HepG2 (cell line): ENCODE results near the gene ACSM2B. TPM values are rescaled to one million over a fixed set of nuclear protein-coding genes. Genes with fewer than 3 reads are reported as not detected.

Experiments used
- ATAC-seq: fragments of 200-7000 bp; cut with Tn5 transposase; 3 replicates; pipeline ENCODE4 v1.9.1; 2020; ENCODE audit warnings: mild to moderate bottlenecking, moderate library complexity
- BruUV-seq: library from RNA; stranded (reverse); fragments of 400-500 nt; replicated peaks from 2 replicates; lab custom pipeline; 2021; lab: Mats Ljungman, UMichigan
- CTCF ChIA-PET: fragments of 300-600 bp; formaldehyde crosslinking; extraction: SDS; loops from one replicate; lab custom pipeline; 2021; ENCODE audit warnings: low total read pairs, inconsistent platforms, low intra/inter-chr PET ratio; lab: Yijun Ruan, JAX
- POLR2A ChIA-PET: fragments of 350-600 bp; sonication (Branson Sonifier 250); formaldehyde crosslinking; loops from one replicate; lab custom pipeline; 2020; ENCODE audit warnings: antibody characterized with exemption, inconsistent platforms; lab: Yijun Ruan, JAX
- DNase-seq: peaks from one replicate; pipeline ENCODE4 v3.0.0-alpha.2; 2015; ENCODE audit warnings: low spot score
- FAIRE-seq: peaks from 3 replicates; lab custom pipeline; 2011; peaks lifted over from hg19 to GRCh38; lab: Jason Lieb, UNC
- H2AFZ ChIP-seq: one replicate; pipeline ENCODE4 v1.6.1; 2011; ENCODE audit warnings: low read length, inconsistent platforms
- H3K27ac ChIP-seq: fragments of 300-600 bp; 3 replicates; pipeline ENCODE4 v1.8.0; 2011; ENCODE audit warnings: mixed run types, mild to moderate bottlenecking, mixed read lengths, low read length, inconsistent platforms; ENCODE audit not compliant: insufficient read depth; ENCODE audit errors: extremely low read length
- H3K27me3 ChIP-seq, 2 experiments: fragments of 200-600 bp in 1 of 2; 2 replicates in 1 of 2; 3 replicates in 1 of 2; pipeline versions ENCODE4 v1.6.0 to v1.8.0; 2011; ENCODE audit warnings: low read length in 2 of 2, mild to moderate bottlenecking in 2 of 2, moderate library complexity in 2 of 2, inconsistent platforms in 1 of 2; ENCODE audit not compliant: insufficient read depth in 2 of 2, control insufficient read depth in 1 of 2
- H3K36me3 ChIP-seq, 2 experiments: fragments of 200-600 bp in 1 of 2; replicated peaks in 1 of 2; 2 replicates in 1 of 2; 3 replicates in 1 of 2; pipeline versions ENCODE4 v1.5.1 to v1.8.0; 2011; ENCODE audit warnings: low read length in 2 of 2, inconsistent platforms in 1 of 2; ENCODE audit not compliant: insufficient read depth in 2 of 2, control insufficient read depth in 1 of 2
- H3K4me1 ChIP-seq: 2 replicates; pipeline ENCODE4 v1.5.1; 2012; ENCODE audit warnings: low read length, inconsistent platforms; ENCODE audit not compliant: insufficient read depth
- H3K4me2 ChIP-seq: 2 replicates; pipeline ENCODE4 v1.6.0; 2011; ENCODE audit warnings: low read depth, low read length, inconsistent platforms
- H3K4me3 ChIP-seq, 3 experiments: fragments of 200-600 bp in 1 of 3; sonication (generic), shearing (Covaris generic) in 1 of 3; replicated peaks in 1 of 3; 2 replicates each; pipeline ENCODE4 v1.5.1; 2011 to 2016; ENCODE audit warnings: low read length in 3 of 3, inconsistent platforms in 2 of 3, low read depth in 2 of 3, mild to moderate bottlenecking in 2 of 3, control low read depth in 1 of 3, mixed read lengths in 1 of 3; ENCODE audit not compliant: insufficient read depth in 1 of 3
- H3K79me2 ChIP-seq: one replicate; pipeline ENCODE4 v1.6.1; 2011; ENCODE audit warnings: low read length, inconsistent platforms; ENCODE audit not compliant: insufficient read depth
- H3K9ac ChIP-seq: 2 replicates; pipeline ENCODE4 v1.6.0; 2011; ENCODE audit warnings: mild to moderate bottlenecking, low read depth, low read length, inconsistent platforms; ENCODE audit not compliant: insufficient read depth
- H3K9me3 ChIP-seq: 2 replicates; pipeline ENCODE4 v1.5.1; 2012; ENCODE audit warnings: mild to moderate bottlenecking, low read length
- H4K20me1 ChIP-seq: 2 replicates; pipeline ENCODE4 v1.6.0; 2011; ENCODE audit warnings: inconsistent platforms, mild to moderate bottlenecking, low read length, moderate library complexity; ENCODE audit not compliant: insufficient read depth
- AGO1 ChIP-seq: fragments of 200-400 bp; formaldehyde crosslinking; IDR thresholded peaks from 2 replicates; pipeline ENCODE4 v1.6.1; 2017; ENCODE audit warnings: mild to moderate bottlenecking, low read depth, low read length, moderate library complexity; ENCODE audit not compliant: poor library complexity, severe bottlenecking
- DR1 ChIP-seq: sonication (generic); formaldehyde crosslinking; IDR thresholded peaks from 2 replicates; pipeline ENCODE4 v1.8.0; 2021; ENCODE audit warnings: mild to moderate bottlenecking, missing genetic modification reagents, inconsistent platforms
- HIVEP1 ChIP-seq: sonication (generic); formaldehyde crosslinking; IDR thresholded peaks from 2 replicates; pipeline ENCODE4 v1.4.0; 2020; ENCODE audit warnings: mild to moderate bottlenecking, missing genetic modification reagents
- MLXIP ChIP-seq: sonication (generic); formaldehyde crosslinking; IDR thresholded peaks from 2 replicates; pipeline ENCODE4 v1.9.0; 2021; ENCODE audit warnings: missing genetic modification reagents, borderline replicate concordance
- MXD1 ChIP-seq: sonication (generic); formaldehyde crosslinking; IDR thresholded peaks from 2 replicates; pipeline ENCODE4 v1.4.0; 2020; ENCODE audit warnings: mild to moderate bottlenecking, missing genetic modification reagents
- NCOA5 ChIP-seq: sonication (generic); formaldehyde crosslinking; IDR thresholded peaks from 2 replicates; pipeline ENCODE4 v1.4.0; 2020; ENCODE audit warnings: missing genetic modification reagents
- NFE2L1 ChIP-seq: sonication (generic); formaldehyde crosslinking; IDR thresholded peaks from 2 replicates; pipeline ENCODE4 v1.4.0; 2020; ENCODE audit warnings: missing genetic modification reagents, mild to moderate bottlenecking, borderline replicate concordance
- SPEN ChIP-seq: sonication (generic); formaldehyde crosslinking; IDR thresholded peaks from 2 replicates; pipeline ENCODE4 v1.5.1; 2020; ENCODE audit warnings: low read depth, mild to moderate bottlenecking, missing genetic modification reagents
- TBX2 ChIP-seq: sonication (generic); formaldehyde crosslinking; IDR thresholded peaks from 2 replicates; pipeline ENCODE4 v1.5.0; 2020; ENCODE audit warnings: missing genetic modification reagents, mild to moderate bottlenecking, borderline replicate concordance
- XBP1 ChIP-seq: sonication (generic); formaldehyde crosslinking; IDR thresholded peaks from 2 replicates; pipeline ENCODE4 v1.5.0; 2020; ENCODE audit warnings: missing genetic modification reagents
- ZBTB2 ChIP-seq: sonication (generic); formaldehyde crosslinking; IDR thresholded peaks from 2 replicates; pipeline ENCODE4 v1.8.0; 2022; ENCODE audit warnings: low read depth, missing genetic modification reagents
- ZFP41 ChIP-seq: sonication (generic); formaldehyde crosslinking; IDR thresholded peaks from 2 replicates; pipeline ENCODE4 v1.4.0; 2020; ENCODE audit warnings: mild to moderate bottlenecking, missing genetic modification reagents, borderline replicate concordance
- ZFP90 ChIP-seq: sonication (generic); formaldehyde crosslinking; IDR thresholded peaks from 2 replicates; pipeline ENCODE4 v1.8.0; 2022; ENCODE audit warnings: missing genetic modification reagents, mild to moderate bottlenecking, inconsistent platforms, borderline replicate concordance
- ZFYVE20 ChIP-seq: sonication (generic); formaldehyde crosslinking; IDR thresholded peaks from 2 replicates; pipeline ENCODE4 v1.8.0; 2023; ENCODE audit warnings: low read depth, mild to moderate bottlenecking, moderate library complexity, missing genetic modification reagents, borderline replicate concordance
- ZNF225 ChIP-seq: sonication (generic); formaldehyde crosslinking; IDR thresholded peaks from 2 replicates; pipeline ENCODE4 v1.4.0; 2020; ENCODE audit warnings: mild to moderate bottlenecking, missing genetic modification reagents
- WGBS: methylation state at CpG from one replicate; pipeline ENCODE4 v1.1.6; 2017; ENCODE audit warnings: low lambda C conversion rate; 5-methylcytosine and 5-hydroxymethylcytosine counted together
- in situ Hi-C: cut with HindIII; loops from 2 replicates; pipeline ENCODE4 v1.10.0; 2017; ENCODE audit warnings: low pct_unique_long_range_greater_than_20kb; ENCODE audit not compliant: extremely low pct_ligation_motif_present
- intact Hi-C: fragments of 100-400 bp; cut with micrococcal nuclease; formaldehyde crosslinking; loops from one replicate; pipeline ENCODE4 v1.10.0; 2022; ENCODE audit not compliant: unreplicated experiment
- polyA plus RNA-seq, 8 experiments: library from polyadenylated mRNA; depleted of rRNA in 3 of 8; stranded (reverse) in 7 of 8; unstranded in 1 of 8; fragments of >200 nt; fragmentation: Illumina TruSeq in 4 of 8; extraction: Trizol in 4 of 8; gene quantifications; 2 replicates each; pipeline versions ENCODE4 v1.2.1 to v1.2.3, GENCODE V29; 2011 to 2016; ENCODE audit warnings: low read depth in 4 of 8, missing spikeins in 1 of 8, mixed read lengths in 1 of 8; ENCODE audit not compliant: insufficient read depth in 1 of 8
- total RNA-seq, 5 experiments: library from RNA; depleted of rRNA; stranded (reverse); fragments of >200 nt; fragmentation: Illumina TruSeq; extraction: Trizol; gene quantifications; 2 replicates each; pipeline ENCODE4 v1.2.3, GENCODE V29; 2016; ENCODE audit warnings: low read depth in 1 of 5

The ACSM2B gene
- total and polyA plus RNA-seq, 2 of the 13 experiments (the other 11 are each of a cell fraction or from before 2014, with no cell fraction given) = 22.9 to 34.0 TPM

GRCh38 chr16:20614186-20615141, 38.3 kb upstream of the ACSM2B start (continued):
- TF ChIP-seq ZBTB2 (CRISPR knock-in tag) (no peak), HIVEP1 (CRISPR knock-in tag) (0 out of 2 replicates have a peak, but pooled peaks have one; percentile 34), NFE2L1 (0 out of 2 replicates have a peak, but pooled peaks have one; percentile 39), ZNF225 (peak; percentile 38; the same call in 1 of the 2 replicates), MXD1 (CRISPR knock-in tag) (no peak)

- BruUV-seq = no TSS peak
- DNase-seq (no peak), FAIRE-seq (no peak)
- TF ChIP-seq AGO1 = peak; percentile 48
- no peak for TF ChIP-seq XBP1 (CRISPR knock-in tag)
- TF ChIP-seq ZFYVE20 (CRISPR knock-in tag) = 0 out of 2 replicates have a peak, but pooled peaks have one; percentile 39
- no peak for TF ChIP-seq ZFP41 (CRISPR knock-in tag)
- TF ChIP-seq NCOA5 (CRISPR knock-in tag) = no peak
- TF ChIP-seq MLXIP = no peak
- peak; percentile 50; the same call in 1 of the 2 replicates for TF ChIP-seq SPEN (CRISPR knock-in tag)
- 0 out of 2 replicates have a peak, but pooled peaks have one; percentile 27 for TF ChIP-seq ZFP90 (CRISPR knock-in tag)
- TF ChIP-seq DR1 (CRISPR knock-in tag) = no peak
- TF ChIP-seq TBX2 = no peak
Measured at GRCh38 chr16:20613481-20614185, 37.5 kb upstream of the ACSM2B start.

More at GRCh38 chr16:20613481-20614185, 37.5 kb upstream of the ACSM2B start:
- intact Hi-C loops = no loop called here
- Histone ChIP-seq H3K79me2 (no peaks in the 10 kb centered on the region), H3K27ac (no peak overlapping the region), H3K9me3 (no peaks in the 10 kb centered on the region), H3K9ac (no peak overlapping the region; the same call in 1 of the 2 replicates), H3K27me3 (peaks cover 0 to 14% of the 10 kb centered on the region in 2 experiments; a peak in 3 of 5 replicates), H3K36me3 (no peaks in the 10 kb centered on the region), H3K4me1 (peaks cover 64% of the 10 kb centered on the region), H2AFZ (no peak overlapping the region), H4K20me1 (no peaks in the 10 kb centered on the region), H3K4me3 (no peak overlapping the region; a peak in 1 of 6 replicates), H3K4me2 (peak overlapping the region; percentile 61; the same call in 1 of the 2 replicates)
- in situ Hi-C loops = no loop called here
- CTCF ChIA-PET = no interaction called here
- WGBS = 72% methylated on average over 7 of the region's 7 CpGs
- ATAC-seq = no peak
- POLR2A ChIA-PET = interaction anchor here (1.0 to 1.8 kb wide), 4 partner anchors 15 to 128 kb away, joined by 3 to 5 read pairs (median 4); partner anchors contain the start of gene THUMPD1
